Mesothelial cell of epicardium (in vitro differentiated cells): ENCODE data around the gene AGBL1. TPM values are rescaled to one million over a fixed set of nuclear protein-coding genes. Genes with fewer than 3 reads are reported as not detected.
"Not testable (repeated sequence)": the region's sequence is repeated elsewhere in the genome, so short reads cannot be mapped to it uniquely, and the experiment has no call there.

ENCODE experiments used
- DNase-seq, 2 experiments: peaks; one replicate each; pipeline ENCODE4 v3.0.0; 2021; ENCODE audit warnings: low spot score in 2 of 2; ENCODE audit not compliant: unreplicated experiment in 2 of 2
- H3K27ac Mint-ChIP-seq: 2 replicates; pipeline ENCODE4 v1.8.0; 2021; ENCODE audit warnings: mixed read lengths
- H3K27me3 Mint-ChIP-seq: 2 replicates; pipeline ENCODE4 v1.8.0; 2021; ENCODE audit warnings: low read depth, mixed read lengths
- H3K36me3 Mint-ChIP-seq: 2 replicates; pipeline ENCODE4 v1.8.0; 2021; ENCODE audit warnings: mixed read lengths
- H3K4me1 Mint-ChIP-seq: 2 replicates; pipeline ENCODE4 v1.8.0; 2021; ENCODE audit warnings: mixed read lengths
- H3K4me3 Mint-ChIP-seq: 2 replicates; pipeline ENCODE4 v1.8.0; 2021; ENCODE audit warnings: mild to moderate bottlenecking, moderate library complexity, mixed read lengths
- H3K9me3 Mint-ChIP-seq: 2 replicates; pipeline ENCODE4 v1.8.0; 2021; ENCODE audit warnings: mixed read lengths
- CTCF ChIP-seq: fragments of 200-600 bp; sonication (generic); IDR thresholded peaks from one replicate; pipeline ENCODE4 v1.5.0; 2021; ENCODE audit warnings: antibody characterized with exemption; ENCODE audit not compliant: unreplicated experiment
- total RNA-seq: library from RNA; stranded (reverse); gene quantifications from 3 replicates; pipeline ENCODE4 v1.2.1, GENCODE V29; 2021

AGBL1 gene
- total RNA-seq, 1 donor from 2014 or later = not detected

- no peak overlapping the region for H3K4me3 Mint-ChIP-seq
Observed at GRCh38 chr15:86526938-86527690, 447.4 kb downstream of the AGBL1 start.

GRCh38 chr15:86528094-86528493, 448.4 kb downstream of the AGBL1 start:
- not testable (repeated sequence) for H3K4me1 Mint-ChIP-seq

More at GRCh38 chr15:86526938-86527690, 447.4 kb downstream of the AGBL1 start:
- Mint-ChIP-seq H3K4me1 (no peaks in the 10 kb centered on the region), H3K36me3 (no peaks in the 10 kb centered on the region), H3K27me3 (no peaks in the 10 kb centered on the region), H3K9me3 (peaks cover 2% of the 10 kb centered on the region), H3K27ac (no peak overlapping the region)
- DNase-seq = no peak
- no peak for TF ChIP-seq CTCF

GRCh38 chr15:86538141-86538540, 458.5 kb downstream of the AGBL1 start:
- Mint-ChIP-seq H3K9me3 (no peaks in the 10 kb centered on the region), H3K36me3 (no peaks in the 10 kb centered on the region), H3K27ac (no peak overlapping the region), H3K4me3 (no peak overlapping the region), H3K4me1 (no peaks in the 10 kb centered on the region), H3K27me3 (peaks cover 10% of the 10 kb centered on the region)
- no peak for DNase-seq
- TF ChIP-seq CTCF = no peak

More at GRCh38 chr15:86528094-86528493, 448.4 kb downstream of the AGBL1 start:
- not testable (repeated sequence) for H3K4me3 Mint-ChIP-seq, H3K27ac Mint-ChIP-seq, H3K27me3 Mint-ChIP-seq, DNase-seq, H3K9me3 Mint-ChIP-seq, H3K36me3 Mint-ChIP-seq

- no peak overlapping the region for H3K27ac Mint-ChIP-seq
- no peaks in the 10 kb centered on the region for H3K36me3 Mint-ChIP-seq
Observed at GRCh38 chr15:86540840-86541467, 461.3 kb downstream of the AGBL1 start.

GRCh38 chr15:86541540-86541939, 461.9 kb downstream of the AGBL1 start:
- Mint-ChIP-seq H3K4me3 (no peak overlapping the region), H3K9me3 (peaks cover 5% of the 10 kb centered on the region), H3K27ac (no peak overlapping the region), H3K4me1 (no peaks in the 10 kb centered on the region), H3K27me3 (peaks cover 21% of the 10 kb centered on the region), H3K36me3 (no peaks in the 10 kb centered on the region)
- DNase-seq = no peak
- no peak for TF ChIP-seq CTCF

More at GRCh38 chr15:86540840-86541467, 461.3 kb downstream of the AGBL1 start:
- H3K4me3 Mint-ChIP-seq = no peak overlapping the region
- DNase-seq = no peak
- TF ChIP-seq CTCF = no peak
- H3K9me3 Mint-ChIP-seq = peaks cover 5% of the 10 kb centered on the region
- peaks cover 17% of the 10 kb centered on the region for H3K27me3 Mint-ChIP-seq
- no peaks in the 10 kb centered on the region for H3K4me1 Mint-ChIP-seq

GRCh38 chr15:86550075-86550474, 470.4 kb downstream of the AGBL1 start:
- peaks cover 21% of the 10 kb centered on the region for H3K9me3 Mint-ChIP-seq
- H3K36me3 Mint-ChIP-seq = no peaks in the 10 kb centered on the region
- H3K27ac Mint-ChIP-seq = no peak overlapping the region
- peaks cover 8% of the 10 kb centered on the region for H3K27me3 Mint-ChIP-seq
- H3K4me3 Mint-ChIP-seq = no peak overlapping the region
- H3K4me1 Mint-ChIP-seq = peaks cover 6% of the 10 kb centered on the region
- DNase-seq = no peak
- no peak for TF ChIP-seq CTCF
